IMR-90 (cell line): Measurements from ENCODE around the gene CFAP161. TPM values are rescaled to one million over a fixed set of nuclear protein-coding genes. Genes with fewer than 3 reads are reported as not detected.

ENCODE experiments used
- ATAC-seq: fragments of 200-7000 bp; cut with Tn5 transposase; 2 replicates; pipeline ENCODE4 v1.9.1; 2020; ENCODE audit warnings: low read depth, mild to moderate bottlenecking, moderate library complexity
- BruUV-seq: library from RNA; stranded (reverse); fragments of 400-500 nt; replicated peaks from 2 replicates; lab custom pipeline; 2021; lab: Mats Ljungman, UMichigan
- CTCF ChIA-PET: fragments of 300-600 bp; formaldehyde crosslinking; extraction: SDS; loops from one replicate; lab custom pipeline; 2021; ENCODE audit warnings: antibody characterized with exemption; lab: Yijun Ruan, JAX
- POLR2A ChIA-PET: fragments of 300-600 bp; sonication (Branson Sonifier 250); formaldehyde crosslinking; loops from one replicate; lab custom pipeline; 2022; ENCODE audit warnings: antibody characterized with exemption; ENCODE audit not compliant: unreplicated experiment; lab: Charles Lee
- DNase-seq: peaks from one replicate; pipeline ENCODE4 v3.0.0; 2013
- H2AFZ ChIP-seq: replicated peaks from 2 replicates; pipeline ENCODE3; 2013; ENCODE audit warnings: low read length, mild to moderate bottlenecking; ENCODE audit not compliant: poor library complexity
- H2AK5ac ChIP-seq: 2 replicates; pipeline ENCODE4 v1.6.1; 2013; ENCODE audit warnings: low read depth, low read length, inconsistent platforms
- H2AK9ac ChIP-seq: replicated peaks from 2 replicates; pipeline ENCODE3; 2013; ENCODE audit warnings: mild to moderate bottlenecking, low read depth, low read length, moderate library complexity; ENCODE audit not compliant: poor library complexity
- H2BK120ac ChIP-seq: 2 replicates; pipeline ENCODE4 v1.6.1; 2013; ENCODE audit warnings: low read depth, low read length, inconsistent platforms
- H2BK15ac ChIP-seq: 3 replicates; pipeline ENCODE4 v1.6.1; 2013; ENCODE audit warnings: low read depth, low read length, inconsistent platforms
- H2BK20ac ChIP-seq: 2 replicates; pipeline ENCODE4 v1.6.1; 2013; ENCODE audit warnings: low read depth, mild to moderate bottlenecking, inconsistent platforms, low read length, moderate library complexity
- H2BK5ac ChIP-seq: 2 replicates; pipeline ENCODE4 v1.6.1; 2013; ENCODE audit warnings: mild to moderate bottlenecking, low read depth, low read length, inconsistent platforms; ENCODE audit not compliant: poor library complexity, severe bottlenecking
- H3K14ac ChIP-seq: replicated peaks from 2 replicates; pipeline ENCODE4 v1.6.1; 2013; ENCODE audit warnings: low read depth, low read length, inconsistent platforms
- H3K18ac ChIP-seq: 2 replicates; pipeline ENCODE4 v1.6.1; 2013; ENCODE audit warnings: low read depth, low read length, control low read depth
- H3K23ac ChIP-seq: 2 replicates; pipeline ENCODE4 v1.6.1; 2013; ENCODE audit warnings: low read depth, low read length, inconsistent platforms
- H3K27ac ChIP-seq: 2 replicates; pipeline ENCODE4 v1.5.1; 2013; ENCODE audit warnings: mild to moderate bottlenecking, control low read depth, low read length; ENCODE audit not compliant: insufficient read depth
- H3K27me3 ChIP-seq: 2 replicates; pipeline ENCODE4 v1.6.1; 2013; ENCODE audit warnings: low read length; ENCODE audit not compliant: control insufficient read depth, insufficient read depth
- H3K36me3 ChIP-seq: 2 replicates; pipeline ENCODE4 v1.6.1; 2013; ENCODE audit warnings: low read length, mixed read lengths; ENCODE audit not compliant: control insufficient read depth, insufficient read depth
- H3K4ac ChIP-seq: 2 replicates; pipeline ENCODE4 v1.6.1; 2013; ENCODE audit warnings: low read depth, low read length, inconsistent platforms
- H3K4me1 ChIP-seq: 2 replicates; pipeline ENCODE4 v1.6.1; 2013; ENCODE audit warnings: low read length, mixed read lengths; ENCODE audit not compliant: control insufficient read depth, insufficient read depth
- H3K4me2 ChIP-seq: 2 replicates; pipeline ENCODE4 v1.6.1; 2013; ENCODE audit warnings: low read depth, mild to moderate bottlenecking, control low read depth, low read length, moderate library complexity
- H3K4me3 ChIP-seq: 2 replicates; pipeline ENCODE4 v1.5.1; 2013; ENCODE audit warnings: low read depth, mild to moderate bottlenecking, control low read depth, low read length, moderate library complexity; ENCODE audit not compliant: insufficient read depth
- H3K56ac ChIP-seq: 2 replicates; pipeline ENCODE4 v1.6.1; 2013; ENCODE audit warnings: low read length, inconsistent platforms; ENCODE audit not compliant: insufficient read depth; ENCODE audit errors: extremely low read depth
- H3K79me1 ChIP-seq, 2 experiments: 2 replicates each; pipeline ENCODE4 v1.6.1; 2013; ENCODE audit warnings: low read length in 2 of 2, inconsistent platforms in 1 of 2, low read depth in 1 of 2
- H3K9ac ChIP-seq: 2 replicates; pipeline ENCODE4 v1.6.1; 2013; ENCODE audit warnings: low read depth, low read length, control low read depth
- H3K9me1 ChIP-seq: 2 replicates; pipeline ENCODE4 v1.6.1; 2013; ENCODE audit warnings: low read length, inconsistent platforms; ENCODE audit not compliant: insufficient read depth
- H3K9me3 ChIP-seq: 2 replicates; pipeline ENCODE4 v1.6.1; 2013; ENCODE audit warnings: low read length; ENCODE audit not compliant: control insufficient read depth, insufficient read depth
- H4K20me1 ChIP-seq: 2 replicates; pipeline ENCODE4 v1.6.1; 2013; ENCODE audit warnings: low read length, inconsistent platforms; ENCODE audit not compliant: insufficient read depth
- H4K5ac ChIP-seq: 2 replicates; pipeline ENCODE4 v1.6.1; 2013; ENCODE audit warnings: mild to moderate bottlenecking, low read depth, low read length, control low read depth
- H4K8ac ChIP-seq, 2 experiments: 2 replicates each; pipeline ENCODE4 v1.6.1; 2013; ENCODE audit warnings: low read depth in 2 of 2, low read length in 2 of 2, control low read depth in 1 of 2, inconsistent platforms in 1 of 2
- H4K91ac ChIP-seq: 2 replicates; pipeline ENCODE4 v1.6.1; 2013; ENCODE audit warnings: low read depth, low read length, inconsistent platforms; ENCODE audit not compliant: insufficient read depth
- CHD1 ChIP-seq: IDR thresholded peaks from 2 replicates; pipeline ENCODE4 v1.6.1; 2012; ENCODE audit warnings: low read depth, low read length, improper control_type of control experiment
- CTCF ChIP-seq: conservative IDR thresholded peaks from 2 replicates; pipeline ENCODE4 v1.5.1; 2012; ENCODE audit warnings: mild to moderate bottlenecking, low read depth, low read length, improper control_type of control experiment
- ELK1 ChIP-seq: fragments of 150-350 bp; IDR thresholded peaks from 2 replicates; pipeline ENCODE4 v1.6.1; 2016; ENCODE audit warnings: low read depth, mild to moderate bottlenecking, low read length, moderate library complexity, borderline replicate concordance
- FOS ChIP-seq: fragments of 150-350 bp; IDR thresholded peaks from 2 replicates; pipeline ENCODE4 v1.6.1; 2016; ENCODE audit warnings: low read depth, low read length
- MAZ ChIP-seq: IDR thresholded peaks from 2 replicates; pipeline ENCODE4 v1.6.1; 2012; ENCODE audit warnings: low read depth, mild to moderate bottlenecking, low read length, improper control_type of control experiment, moderate library complexity, borderline replicate concordance
- MXI1 ChIP-seq: IDR thresholded peaks from 2 replicates; pipeline ENCODE4 v1.6.1; 2012; ENCODE audit warnings: low read depth, mild to moderate bottlenecking, low read length, moderate library complexity, borderline replicate concordance
- NFE2L2 ChIP-seq: fragments of 150-350 bp; IDR thresholded peaks from 2 replicates; pipeline ENCODE4 v1.6.1; 2016; ENCODE audit warnings: low read depth, mild to moderate bottlenecking, low read length
- RAD21 ChIP-seq: IDR thresholded peaks from 2 replicates; pipeline ENCODE4 v1.6.1; 2012; ENCODE audit warnings: low read length, improper control_type of control experiment
- RCOR1 ChIP-seq: IDR thresholded peaks from 2 replicates; pipeline ENCODE4 v1.6.1; 2012; ENCODE audit warnings: mild to moderate bottlenecking, low read length, improper control_type of control experiment; ENCODE audit not compliant: insufficient replicate concordance
- SMC3 ChIP-seq: fragments of 150-350 bp; IDR thresholded peaks from 2 replicates; pipeline ENCODE4 v1.6.1; 2016; ENCODE audit warnings: low read depth, mild to moderate bottlenecking, antibody characterized with exemption, low read length, moderate library complexity
- WGBS, 2 experiments: methylation state at CpG; one replicate each; pipeline versions ENCODE4 v1.1.5 to v1.1.7; 2013; ENCODE audit warnings: missing lambda C conversion rate in 2 of 2; ENCODE audit not compliant: insufficient read length in 1 of 2; ENCODE audit errors: extremely low coverage in 2 of 2; 5-methylcytosine and 5-hydroxymethylcytosine counted together
- dilution Hi-C: fragments of 300-500 bp; cut with HindIII; formaldehyde crosslinking; loops from one replicate; pipeline ENCODE4 v1.14.3; 2018; ENCODE audit warnings: low sequenced_read_pairs; ENCODE audit not compliant: unreplicated experiment
- in situ Hi-C: fragments of 300-500 bp; cut with MboI; formaldehyde crosslinking; loops from 3 replicates; pipeline ENCODE4 v1.14.3; 2019; ENCODE audit warnings: low sequenced_read_pairs, inconsistent platforms, mixed read lengths
- intact Hi-C: fragments of 100-400 bp; cut with micrococcal nuclease; formaldehyde crosslinking; loops from 2 replicates; pipeline ENCODE4 v1.10.0; 2022
- polyA plus RNA-seq, 3 experiments: library from polyadenylated mRNA; depleted of rRNA; stranded (reverse); fragments of >200 nt; gene quantifications; 2 replicates each; pipeline ENCODE4 v1.2.3, GENCODE V29; 2012; ENCODE audit warnings: low replicate concordance in 1 of 3
- total RNA-seq: library from RNA; depleted of rRNA; stranded (reverse); fragments of >200 nt; gene quantifications from 2 replicates; pipeline ENCODE4 v1.2.3, GENCODE V29; 2012

Gene CFAP161
- total and polyA plus RNA-seq, 2 of the 4 experiments (the other 2 are of a cell fraction) = not detected

- H3K79me1 ChIP-seq = peaks cover 0 to 19% of the 10 kb centered on the region in 2 experiments; a peak in 2 of 4 replicates
- DNase-seq (peak; percentile 36), ATAC-seq (peak; percentile 42)
- dilution Hi-C loops = no loop called here
- ChIA-PET CTCF (interaction anchor here (0.7 to 1.9 kb wide), 5 partner anchors 12 to 84 kb away, joined by 3 to 11 read pairs (median 6); no protein-coding TSS in a partner anchor), POLR2A (interaction anchor here (0.6 to 1.7 kb wide), 2 partner anchors 18 to 78 kb away, joined by 4 to 5 read pairs; no protein-coding TSS in a partner anchor)
- peak overlapping the region; percentile 43 for H3K4me3 ChIP-seq
- H2BK15ac ChIP-seq = peak overlapping the region; percentile 63
- H3K27ac ChIP-seq = peak overlapping the region; percentile 92
- no peak overlapping the region for H2AK9ac ChIP-seq
- H3K36me3 ChIP-seq = no peaks in the 10 kb centered on the region
- H3K9me1 ChIP-seq = peaks cover 9% of the 10 kb centered on the region; the same call in 1 of the 2 replicates
- no TSS peak for BruUV-seq
- peak overlapping the region; percentile 88 for H4K91ac ChIP-seq
- H3K4ac ChIP-seq = peak overlapping the region; percentile 92
- peak overlapping the region; percentile 98; the same call in 1 of the 2 replicates for H2AK5ac ChIP-seq
- peak overlapping the region; percentile 84 for H3K23ac ChIP-seq
- peak overlapping the region; percentile 92 for H4K5ac ChIP-seq
- peak overlapping the region; percentile 86 for H3K18ac ChIP-seq
- intact Hi-C loops = loop anchor here (2.0 kb wide), 1 partner anchor 17 kb away; no protein-coding TSS in a partner anchor
- H4K20me1 ChIP-seq = no peaks in the 10 kb centered on the region
- H2BK120ac ChIP-seq = peak overlapping the region; percentile 95
- peak overlapping the region; percentile 77 for H3K56ac ChIP-seq
- H2BK5ac ChIP-seq = peak overlapping the region; percentile 69
- peaks cover 25% of the 10 kb centered on the region for H3K4me1 ChIP-seq
- in situ Hi-C loops = no loop called here
- TF ChIP-seq SMC3 (no peak), MXI1 (no peak), RCOR1 (no peak), MAZ (no peak), CHD1 (no peak), FOS (no peak), CTCF (no peak), RAD21 (no peak), ELK1 (no peak), NFE2L2 (no peak)
- H3K4me2 ChIP-seq = peak overlapping the region; percentile 97
- no peaks in the 10 kb centered on the region for H3K9me3 ChIP-seq
- H2BK20ac ChIP-seq = peak overlapping the region; percentile 87
- H4K8ac ChIP-seq = peak overlapping the region; percentile 22 to 77
- H3K27me3 ChIP-seq = no peaks in the 10 kb centered on the region
- H3K14ac ChIP-seq = peak overlapping the region; percentile 85
- H2AFZ ChIP-seq = peak overlapping the region; percentile 54
- H3K9ac ChIP-seq = peak overlapping the region; percentile 89
- no CpG with 5 or more reads among the region's 13 CpGs for WGBS, 2 experiments
These were observed 48.1 kb downstream of the CFAP161 start for GRCh38 chr15:81182031-81182755.
